Tibial artery (tissue), 4 donors: ENCODE results near the gene BHMT2.

Experiments
- DNase-seq, 2 donors: peaks; one replicate each; pipeline ENCODE4 v3.0.0-alpha.2; 2019
- H3K27ac ChIP-seq, 2 donors: fragments of 200-600 bp; sonication (generic) in 1 of 2; 1 replicate in 1 of 2; 2 replicates in 1 of 2; pipeline ENCODE4 v1.5.1; 2018 to 2019; ENCODE audit warnings: mild to moderate bottlenecking in 1 of 2
- H3K27me3 ChIP-seq, 2 donors: fragments of 200-600 bp; sonication (generic) in 1 of 2; one replicate each; pipeline versions ENCODE4 v1.5.1 to v1.6.0; 2016 to 2019
- H3K36me3 ChIP-seq, 3 donors: fragments of 200-600 bp; sonication (generic) in 2 of 3; one replicate each; pipeline ENCODE4 v1.5.1; 2016 to 2019; ENCODE audit warnings: mild to moderate bottlenecking in 2 of 3
- H3K4me1 ChIP-seq, 4 donors: fragments of 200-600 bp; sonication (generic) in 2 of 4; 1 replicate in 3 of 4; 2 replicates in 1 of 4; pipeline ENCODE4 v1.5.1; 2016 to 2019
- H3K4me3 ChIP-seq, 2 donors: fragments of 200-600 bp; sonication (generic) in 1 of 2; 1 replicate in 1 of 2; 2 replicates in 1 of 2; pipeline ENCODE4 v1.5.1; 2018 to 2019; ENCODE audit warnings: mild to moderate bottlenecking in 2 of 2
- H3K9me3 ChIP-seq, 3 donors: fragments of 200-600 bp; sonication (generic) in 1 of 3; one replicate each; pipeline ENCODE4 v1.5.1; 2016 to 2019
- intact Hi-C: fragments of 100-400 bp; cut with DNase I; formaldehyde crosslinking; loops from one replicate; pipeline ENCODE4 v1.15.0; 2023; ENCODE audit warnings: low total_unique reads
- TF ChIP-seq, protein P1 (sequence below), 2 experiments: fragments of 200-600 bp in 1 of 2; fragments of 450-650 bp in 1 of 2; IDR thresholded peaks; one replicate each; pipeline ENCODE4 v1.5.1; 2017 to 2019; ENCODE audit warnings: antibody characterized with exemption in 2 of 2, mild to moderate bottlenecking in 1 of 2, moderate library complexity in 1 of 2

Gene BHMT2

DNA sequence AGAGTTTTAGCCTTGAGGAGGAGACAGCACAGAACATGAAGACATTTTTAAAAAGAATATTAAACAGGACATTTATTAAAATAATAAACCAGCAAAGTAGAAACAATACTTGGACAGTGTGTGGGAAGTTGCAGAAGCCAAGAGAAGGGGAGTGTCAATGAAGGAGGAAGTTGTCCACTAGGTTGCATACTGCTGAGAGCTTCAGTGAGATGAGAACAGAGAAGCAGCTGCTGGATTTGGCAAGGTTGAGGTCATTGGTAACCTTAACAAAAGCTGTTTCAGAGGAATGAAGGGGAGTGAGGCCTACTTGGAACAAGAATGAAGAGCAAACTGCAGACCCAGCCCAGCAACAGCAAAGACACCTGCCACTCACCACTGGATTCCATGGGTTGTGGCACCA is 53.4 kb downstream of the BHMT2 start:
- no peak overlapping the region for H3K4me3 ChIP-seq
- intact Hi-C loops = no loop called here
- H3K4me1 ChIP-seq = no peaks in the 10 kb centered on the region
- H3K36me3 ChIP-seq = no peaks in the 10 kb centered on the region
- H3K27me3 ChIP-seq = no peaks in the 10 kb centered on the region
- TF ChIP-seq, protein P1, sequence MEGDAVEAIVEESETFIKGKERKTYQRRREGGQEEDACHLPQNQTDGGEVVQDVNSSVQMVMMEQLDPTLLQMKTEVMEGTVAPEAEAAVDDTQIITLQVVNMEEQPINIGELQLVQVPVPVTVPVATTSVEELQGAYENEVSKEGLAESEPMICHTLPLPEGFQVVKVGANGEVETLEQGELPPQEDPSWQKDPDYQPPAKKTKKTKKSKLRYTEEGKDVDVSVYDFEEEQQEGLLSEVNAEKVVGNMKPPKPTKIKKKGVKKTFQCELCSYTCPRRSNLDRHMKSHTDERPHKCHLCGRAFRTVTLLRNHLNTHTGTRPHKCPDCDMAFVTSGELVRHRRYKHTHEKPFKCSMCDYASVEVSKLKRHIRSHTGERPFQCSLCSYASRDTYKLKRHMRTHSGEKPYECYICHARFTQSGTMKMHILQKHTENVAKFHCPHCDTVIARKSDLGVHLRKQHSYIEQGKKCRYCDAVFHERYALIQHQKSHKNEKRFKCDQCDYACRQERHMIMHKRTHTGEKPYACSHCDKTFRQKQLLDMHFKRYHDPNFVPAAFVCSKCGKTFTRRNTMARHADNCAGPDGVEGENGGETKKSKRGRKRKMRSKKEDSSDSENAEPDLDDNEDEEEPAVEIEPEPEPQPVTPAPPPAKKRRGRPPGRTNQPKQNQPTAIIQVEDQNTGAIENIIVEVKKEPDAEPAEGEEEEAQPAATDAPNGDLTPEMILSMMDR (IDR thresholded peaks at IDR 0.05) = no peak
- H3K27ac ChIP-seq = no peak overlapping the region
- H3K9me3 ChIP-seq = no peaks in the 10 kb centered on the region
- no peak for DNase-seq

DNA sequence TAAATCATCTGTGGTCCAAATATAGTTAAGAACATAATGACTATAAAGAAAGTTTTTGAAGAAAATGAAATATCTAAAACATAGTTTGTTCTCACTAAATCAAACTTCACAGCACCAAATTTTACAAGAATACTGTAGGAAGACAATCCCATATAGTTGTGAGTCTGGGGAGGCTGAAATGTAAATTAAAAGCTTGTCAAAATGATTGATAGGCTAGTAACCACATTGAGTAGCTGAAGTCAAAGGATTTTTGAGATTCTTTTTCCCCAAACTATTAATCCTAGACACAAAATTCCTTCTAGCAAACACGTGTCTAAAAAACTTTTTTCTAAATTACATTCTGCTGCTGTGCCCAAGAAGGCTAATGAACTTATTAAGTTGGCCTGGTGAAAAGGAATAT is 55.0 kb downstream of the BHMT2 start:
- no peak for DNase-seq
- Histone ChIP-seq H3K27ac (no peak overlapping the region), H3K4me1 (no peaks in the 10 kb centered on the region), H3K4me3 (no peak overlapping the region), H3K36me3 (no peaks in the 10 kb centered on the region), H3K9me3 (no peaks in the 10 kb centered on the region), H3K27me3 (no peaks in the 10 kb centered on the region)
- TF ChIP-seq, protein P1 (IDR thresholded peaks at IDR 0.05) = no peak
- intact Hi-C loops = no loop called here

DNA sequence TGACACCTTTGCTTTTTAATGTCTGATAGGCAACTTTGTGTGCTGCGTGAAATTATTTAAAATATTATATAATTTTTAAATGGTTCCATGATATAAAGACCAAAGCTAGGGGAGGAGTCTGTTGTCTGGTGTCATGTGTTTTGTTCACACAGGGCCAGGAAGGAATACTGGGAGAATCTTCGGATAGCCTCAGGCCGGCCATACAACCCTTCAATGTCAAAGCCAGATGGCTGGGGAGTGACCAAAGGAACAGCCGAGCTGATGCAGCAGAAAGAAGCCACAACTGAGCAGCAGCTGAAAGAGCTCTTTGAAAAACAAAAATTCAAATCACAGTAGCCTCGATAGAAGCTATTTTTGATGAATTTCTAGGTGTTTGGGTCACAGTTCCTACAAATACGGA is 61.2 kb downstream of the BHMT2 start:
- Histone ChIP-seq H3K27me3 (no peaks in the 10 kb centered on the region), H3K27ac (no peak overlapping the region), H3K4me3 (no peak overlapping the region), H3K9me3 (no peaks in the 10 kb centered on the region), H3K36me3 (no peaks in the 10 kb centered on the region), H3K4me1 (peaks cover 0 to 10% (median 5%) of the 10 kb centered on the region in 4 donors)
- TF ChIP-seq, protein P1 (IDR thresholded peaks at IDR 0.05) = no peak
- no peak for DNase-seq
- intact Hi-C loops = no loop called here

DNA sequence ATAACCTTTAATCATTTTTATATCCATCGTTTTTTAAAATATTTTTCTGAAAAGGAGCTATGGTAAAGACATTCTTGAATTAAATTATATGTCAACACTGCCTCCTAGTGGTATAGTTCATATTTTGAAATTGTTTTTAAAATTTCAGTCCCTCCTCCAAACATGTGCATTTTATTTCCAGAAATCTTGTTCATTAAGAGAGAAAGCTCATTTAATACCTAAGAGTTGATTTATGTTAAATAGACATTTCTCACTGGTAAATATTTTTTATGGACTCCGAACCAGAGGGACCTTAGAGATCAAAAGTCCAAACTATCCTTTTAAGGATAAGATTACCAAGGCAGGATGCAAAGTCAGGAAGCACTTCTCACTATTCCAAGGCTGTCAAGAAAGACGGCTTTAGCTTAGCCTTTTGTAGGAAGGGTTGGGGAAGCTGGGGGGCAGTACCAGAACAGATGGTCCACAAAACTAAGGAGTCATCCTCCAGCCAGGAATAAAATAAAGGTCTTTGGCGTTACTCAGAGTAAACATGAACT is 63.6 kb downstream of the BHMT2 start:
- TF ChIP-seq, protein P1 (IDR thresholded peaks at IDR 0.05) = peak; percentile 22 to 38
- Histone ChIP-seq H3K4me1 (peaks cover 0 to 10% (median 5%) of the 10 kb centered on the region in 4 donors), H3K27me3 (no peaks in the 10 kb centered on the region), H3K4me3 (peak overlapping the region; percentile 27 to 32), H3K36me3 (no peaks in the 10 kb centered on the region), H3K9me3 (no peaks in the 10 kb centered on the region), H3K27ac (peak overlapping the region; percentile 48 to 79)
- no peak for DNase-seq
- intact Hi-C loops = loop anchor here (2.0 kb wide), 1 partner anchor 108 kb away; no protein-coding TSS in a partner anchor

DNA sequence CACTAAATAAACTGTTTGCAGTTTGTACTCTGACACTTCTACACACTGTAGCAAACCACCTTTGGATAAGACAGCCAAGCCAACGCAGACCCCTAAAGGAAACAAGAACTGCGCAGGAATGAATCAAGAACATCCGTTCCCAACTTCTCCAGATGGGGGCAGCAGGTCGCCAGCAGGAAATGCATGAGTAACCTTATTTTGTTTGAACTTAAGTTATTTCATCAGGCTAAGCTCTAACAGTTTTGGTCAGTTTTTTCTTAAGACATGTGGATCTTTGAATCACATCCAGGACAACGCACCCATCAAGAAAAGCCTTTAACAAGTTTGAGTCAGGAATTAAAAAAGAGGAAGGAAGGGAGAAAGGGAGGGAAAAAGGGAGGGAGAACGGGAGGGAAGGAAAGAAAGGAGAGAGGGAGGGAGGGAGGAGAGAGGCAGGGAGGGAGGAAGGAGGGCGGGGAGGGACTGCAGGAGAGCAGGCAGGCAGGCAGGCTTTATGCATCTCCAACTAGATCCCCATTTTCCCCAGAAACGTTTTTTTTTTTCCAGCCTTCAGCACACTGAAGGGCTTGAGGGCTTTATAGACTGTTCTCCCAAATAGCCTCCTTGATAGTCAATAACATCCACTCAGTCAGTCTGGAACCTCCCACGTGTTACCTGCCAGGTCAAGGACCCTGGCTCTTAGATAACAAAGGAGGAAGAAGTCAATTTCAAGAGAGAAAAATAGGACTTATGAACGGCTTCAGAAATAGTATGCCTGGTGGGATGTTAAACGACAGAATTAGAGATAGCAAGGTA is 64.3 kb downstream of the BHMT2 start:
- Histone ChIP-seq H3K4me3 (peak overlapping the region; percentile 27 to 32), H3K27ac (peak overlapping the region; percentile 48 to 79)
- intact Hi-C loops = loop anchor here (2.0 kb wide), 1 partner anchor 109 kb away; no protein-coding TSS in a partner anchor

More for the DNA sequence above, 64.3 kb downstream of the BHMT2 start:
- Histone ChIP-seq H3K36me3 (no peaks in the 10 kb centered on the region), H3K4me1 (peaks cover 0 to 10% (median 5%) of the 10 kb centered on the region in 4 donors), H3K27me3 (no peaks in the 10 kb centered on the region), H3K9me3 (no peaks in the 10 kb centered on the region)
- peak; percentile 68 to 74 for DNase-seq
- TF ChIP-seq, protein P1 (IDR thresholded peaks at IDR 0.05) = peak; percentile 54 to 72
